AG04450 (cell line): ENCODE data around the gene FAF1. TPM values are rescaled to one million over a fixed set of nuclear protein-coding genes. Genes with fewer than 3 reads are reported as not detected.

Experiments used
- CTCF ChIA-PET: fragments of 300-600, 350-600 bp; formaldehyde crosslinking; extraction: SDS; loops from one replicate; lab custom pipeline; 2022; ENCODE audit warnings: antibody characterized with exemption, inconsistent platforms; lab: Charles Lee
- POLR2A ChIA-PET: fragments of 350-600 bp; formaldehyde crosslinking; extraction: SDS; loops from one replicate; lab custom pipeline; 2021; ENCODE audit warnings: antibody characterized with exemption, inconsistent platforms; lab: Yijun Ruan, JAX
- DNase-seq: peaks from one replicate; pipeline ENCODE4 v3.0.0-alpha.2; 2011; ENCODE audit warnings: low read depth, low spot score
- H3K27ac ChIP-seq: one replicate; pipeline ENCODE4 v1.5.1; 2012; ENCODE audit warnings: low read depth, low read length, control low read depth
- H3K27me3 ChIP-seq: one replicate; pipeline ENCODE4 v1.6.0; 2012; ENCODE audit warnings: low read length; ENCODE audit not compliant: control insufficient read depth, insufficient read depth
- H3K4me3 ChIP-seq: 2 replicates; pipeline ENCODE4 v1.5.1; 2011; ENCODE audit warnings: mild to moderate bottlenecking, low read depth, low read length, control low read depth
- H3K9me3 ChIP-seq: 2 replicates; pipeline ENCODE4 v1.5.1; 2012; ENCODE audit warnings: low read length; ENCODE audit not compliant: control insufficient read depth, insufficient read depth
- CTCF ChIP-seq: IDR thresholded peaks from 2 replicates; pipeline ENCODE4 v1.5.1; 2011; ENCODE audit warnings: low read depth, low read length, control low read depth, inconsistent platforms
- polyA plus RNA-seq: library from polyadenylated mRNA; depleted of rRNA; stranded (reverse); fragments of >200 nt; gene quantifications from 2 replicates; pipeline ENCODE4 v1.2.3, GENCODE V29; 2011

FAF1 gene
- polyA plus RNA-seq, 1 experiment = 37.9 TPM

GRCh38 chr1:50582346-50582745, 377.7 kb downstream of the FAF1 start:
- POLR2A ChIA-PET = no interaction called here

GRCh38 chr1:50570066-50570468, 390.0 kb downstream of the FAF1 start:
- CTCF ChIA-PET = no interaction called here
- Histone ChIP-seq H3K27me3 (no peaks in the 10 kb centered on the region), H3K4me3 (no peak overlapping the region), H3K9me3 (no peaks in the 10 kb centered on the region), H3K27ac (no peak overlapping the region)
- POLR2A ChIA-PET = no interaction called here
- no peak for TF ChIP-seq CTCF
- no peak for DNase-seq

More at GRCh38 chr1:50582346-50582745, 377.7 kb downstream of the FAF1 start:
- Histone ChIP-seq H3K27ac (no peak overlapping the region), H3K9me3 (no peaks in the 10 kb centered on the region), H3K4me3 (no peak overlapping the region), H3K27me3 (no peaks in the 10 kb centered on the region)
- peak; percentile 14; the same call in 1 of the 2 replicates for TF ChIP-seq CTCF
- CTCF ChIA-PET = interaction anchor here (0.6 kb wide), 1 partner anchor 60 kb away, joined by 3 read pairs; no protein-coding TSS in a partner anchor
- DNase-seq = no peak

GRCh38 chr1:50568782-50569181, 391.3 kb downstream of the FAF1 start:
- ChIA-PET POLR2A (no interaction called here), CTCF (interaction anchor here (0.7 kb wide), 1 partner anchor 119 kb away, joined by 3 read pairs; no protein-coding TSS in a partner anchor)
- TF ChIP-seq CTCF = no peak
- no peaks in the 10 kb centered on the region for H3K9me3 ChIP-seq
- no peak overlapping the region for H3K27ac ChIP-seq
- no peaks in the 10 kb centered on the region for H3K27me3 ChIP-seq
- no peak overlapping the region for H3K4me3 ChIP-seq
- DNase-seq = no peak

- no peak for DNase-seq
- Histone ChIP-seq H3K27ac (no peak overlapping the region), H3K9me3 (no peaks in the 10 kb centered on the region), H3K4me3 (no peak overlapping the region), H3K27me3 (no peaks in the 10 kb centered on the region)
- ChIA-PET CTCF (no interaction called here), POLR2A (no interaction called here)
- no peak for TF ChIP-seq CTCF
Measured at GRCh38 chr1:50566405-50566804, 393.7 kb downstream of the FAF1 start.

- no peak overlapping the region for H3K27ac ChIP-seq
- ChIA-PET CTCF (interaction anchor here (0.6 to 0.8 kb wide), 2 partner anchors 14 to 41 kb away, joined by 4 read pairs; no protein-coding TSS in a partner anchor), POLR2A (interaction anchor here (0.5 kb wide), 1 partner anchor 30 kb away, joined by 3 read pairs; no protein-coding TSS in a partner anchor)
- no peak overlapping the region for H3K4me3 ChIP-seq
- TF ChIP-seq CTCF = no peak
- no peaks in the 10 kb centered on the region for H3K27me3 ChIP-seq
- H3K9me3 ChIP-seq = no peaks in the 10 kb centered on the region
- DNase-seq = no peak
Measured at GRCh38 chr1:50564417-50564816, 395.6 kb downstream of the FAF1 start.
